Measurements from ENCODE around the gene NUDT1.

DNA sequence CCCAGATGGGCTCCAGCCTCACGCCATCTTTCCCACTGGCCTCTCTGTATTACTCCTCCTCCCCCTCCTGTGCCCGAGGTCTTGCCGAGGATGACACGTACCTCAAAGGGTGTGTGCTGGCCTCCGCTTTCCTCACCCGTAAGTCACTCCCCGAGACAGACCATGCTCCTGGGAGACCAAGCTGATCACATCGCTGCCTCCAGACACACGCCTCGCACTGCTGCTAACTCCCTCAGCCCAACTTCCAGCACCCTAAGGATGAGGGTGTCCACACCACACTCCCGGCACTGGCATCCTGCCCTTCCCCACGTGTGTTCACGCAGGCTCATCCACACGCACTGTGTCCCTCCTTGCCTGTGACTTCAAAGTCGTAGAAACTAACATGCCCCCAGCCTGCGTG lies 33.3 kb upstream of the NUDT1 start:
- TF ChIP-seq POLR2A (IDR thresholded peaks at IDR 0.05; ENCODE audit: low read length) (no peak), GATA1 (IDR thresholded peaks at IDR 0.05; ENCODE audit: low read depth, low read length) (no peak)
